IMR-90 (cell line): ENCODE results near the gene POLR2J2. TPM values are rescaled to one million over a fixed set of nuclear protein-coding genes. Genes with fewer than 3 reads are reported as not detected.
"Not testable (repeated sequence)": the region's sequence is repeated elsewhere in the genome, so short reads cannot be mapped to it uniquely, and the experiment has no call there.

ENCODE experiments used
- ATAC-seq: fragments of 200-7000 bp; cut with Tn5 transposase; 2 replicates; pipeline ENCODE4 v1.9.1; 2020; ENCODE audit warnings: low read depth, mild to moderate bottlenecking, moderate library complexity
- BruUV-seq: library from RNA; stranded (reverse); fragments of 400-500 nt; replicated peaks from 2 replicates; lab custom pipeline; 2021; lab: Mats Ljungman, UMichigan
- CTCF ChIA-PET: fragments of 300-600 bp; formaldehyde crosslinking; extraction: SDS; loops from one replicate; lab custom pipeline; 2021; ENCODE audit warnings: antibody characterized with exemption; lab: Yijun Ruan, JAX
- POLR2A ChIA-PET: fragments of 300-600 bp; sonication (Branson Sonifier 250); formaldehyde crosslinking; loops from one replicate; lab custom pipeline; 2022; ENCODE audit warnings: antibody characterized with exemption; ENCODE audit not compliant: unreplicated experiment; lab: Charles Lee
- DNase-seq: peaks from one replicate; pipeline ENCODE4 v3.0.0; 2013
- H2AFZ ChIP-seq: replicated peaks from 2 replicates; pipeline ENCODE3; 2013; ENCODE audit warnings: low read length, mild to moderate bottlenecking; ENCODE audit not compliant: poor library complexity
- H2AK5ac ChIP-seq: 2 replicates; pipeline ENCODE4 v1.6.1; 2013; ENCODE audit warnings: low read depth, low read length, inconsistent platforms
- H2AK9ac ChIP-seq: replicated peaks from 2 replicates; pipeline ENCODE3; 2013; ENCODE audit warnings: mild to moderate bottlenecking, low read depth, low read length, moderate library complexity; ENCODE audit not compliant: poor library complexity
- H2BK120ac ChIP-seq: 2 replicates; pipeline ENCODE4 v1.6.1; 2013; ENCODE audit warnings: low read depth, low read length, inconsistent platforms
- H2BK15ac ChIP-seq: 3 replicates; pipeline ENCODE4 v1.6.1; 2013; ENCODE audit warnings: low read depth, low read length, inconsistent platforms
- H2BK20ac ChIP-seq: 2 replicates; pipeline ENCODE4 v1.6.1; 2013; ENCODE audit warnings: low read depth, mild to moderate bottlenecking, inconsistent platforms, low read length, moderate library complexity
- H2BK5ac ChIP-seq: 2 replicates; pipeline ENCODE4 v1.6.1; 2013; ENCODE audit warnings: mild to moderate bottlenecking, low read depth, low read length, inconsistent platforms; ENCODE audit not compliant: poor library complexity, severe bottlenecking
- H3K14ac ChIP-seq: replicated peaks from 2 replicates; pipeline ENCODE4 v1.6.1; 2013; ENCODE audit warnings: low read depth, low read length, inconsistent platforms
- H3K18ac ChIP-seq: 2 replicates; pipeline ENCODE4 v1.6.1; 2013; ENCODE audit warnings: low read depth, low read length, control low read depth
- H3K23ac ChIP-seq: 2 replicates; pipeline ENCODE4 v1.6.1; 2013; ENCODE audit warnings: low read depth, low read length, inconsistent platforms
- H3K27ac ChIP-seq: 2 replicates; pipeline ENCODE4 v1.5.1; 2013; ENCODE audit warnings: mild to moderate bottlenecking, control low read depth, low read length; ENCODE audit not compliant: insufficient read depth
- H3K27me3 ChIP-seq: 2 replicates; pipeline ENCODE4 v1.6.1; 2013; ENCODE audit warnings: low read length; ENCODE audit not compliant: control insufficient read depth, insufficient read depth
- H3K36me3 ChIP-seq: 2 replicates; pipeline ENCODE4 v1.6.1; 2013; ENCODE audit warnings: low read length, mixed read lengths; ENCODE audit not compliant: control insufficient read depth, insufficient read depth
- H3K4ac ChIP-seq: 2 replicates; pipeline ENCODE4 v1.6.1; 2013; ENCODE audit warnings: low read depth, low read length, inconsistent platforms
- H3K4me1 ChIP-seq: 2 replicates; pipeline ENCODE4 v1.6.1; 2013; ENCODE audit warnings: low read length, mixed read lengths; ENCODE audit not compliant: control insufficient read depth, insufficient read depth
- H3K4me2 ChIP-seq: 2 replicates; pipeline ENCODE4 v1.6.1; 2013; ENCODE audit warnings: low read depth, mild to moderate bottlenecking, control low read depth, low read length, moderate library complexity
- H3K4me3 ChIP-seq: 2 replicates; pipeline ENCODE4 v1.5.1; 2013; ENCODE audit warnings: low read depth, mild to moderate bottlenecking, control low read depth, low read length, moderate library complexity; ENCODE audit not compliant: insufficient read depth
- H3K56ac ChIP-seq: 2 replicates; pipeline ENCODE4 v1.6.1; 2013; ENCODE audit warnings: low read length, inconsistent platforms; ENCODE audit not compliant: insufficient read depth; ENCODE audit errors: extremely low read depth
- H3K79me1 ChIP-seq, 2 experiments: 2 replicates each; pipeline ENCODE4 v1.6.1; 2013; ENCODE audit warnings: low read length in 2 of 2, inconsistent platforms in 1 of 2, low read depth in 1 of 2
- H3K9ac ChIP-seq: 2 replicates; pipeline ENCODE4 v1.6.1; 2013; ENCODE audit warnings: low read depth, low read length, control low read depth
- H3K9me1 ChIP-seq: 2 replicates; pipeline ENCODE4 v1.6.1; 2013; ENCODE audit warnings: low read length, inconsistent platforms; ENCODE audit not compliant: insufficient read depth
- H3K9me3 ChIP-seq: 2 replicates; pipeline ENCODE4 v1.6.1; 2013; ENCODE audit warnings: low read length; ENCODE audit not compliant: control insufficient read depth, insufficient read depth
- H4K20me1 ChIP-seq: 2 replicates; pipeline ENCODE4 v1.6.1; 2013; ENCODE audit warnings: low read length, inconsistent platforms; ENCODE audit not compliant: insufficient read depth
- H4K5ac ChIP-seq: 2 replicates; pipeline ENCODE4 v1.6.1; 2013; ENCODE audit warnings: mild to moderate bottlenecking, low read depth, low read length, control low read depth
- H4K8ac ChIP-seq, 2 experiments: 2 replicates each; pipeline ENCODE4 v1.6.1; 2013; ENCODE audit warnings: low read depth in 2 of 2, low read length in 2 of 2, control low read depth in 1 of 2, inconsistent platforms in 1 of 2
- H4K91ac ChIP-seq: 2 replicates; pipeline ENCODE4 v1.6.1; 2013; ENCODE audit warnings: low read depth, low read length, inconsistent platforms; ENCODE audit not compliant: insufficient read depth
- WGBS, 2 experiments: methylation state at CpG; one replicate each; pipeline versions ENCODE4 v1.1.5 to v1.1.7; 2013; ENCODE audit warnings: missing lambda C conversion rate in 2 of 2; ENCODE audit not compliant: insufficient read length in 1 of 2; ENCODE audit errors: extremely low coverage in 2 of 2; 5-methylcytosine and 5-hydroxymethylcytosine counted together
- dilution Hi-C: fragments of 300-500 bp; cut with HindIII; formaldehyde crosslinking; loops from one replicate; pipeline ENCODE4 v1.14.3; 2018; ENCODE audit warnings: low sequenced_read_pairs; ENCODE audit not compliant: unreplicated experiment
- in situ Hi-C: fragments of 300-500 bp; cut with MboI; formaldehyde crosslinking; loops from 3 replicates; pipeline ENCODE4 v1.14.3; 2019; ENCODE audit warnings: low sequenced_read_pairs, inconsistent platforms, mixed read lengths
- intact Hi-C: fragments of 100-400 bp; cut with micrococcal nuclease; formaldehyde crosslinking; loops from 2 replicates; pipeline ENCODE4 v1.10.0; 2022
- polyA plus RNA-seq, 3 experiments: library from polyadenylated mRNA; depleted of rRNA; stranded (reverse); fragments of >200 nt; gene quantifications; 2 replicates each; pipeline ENCODE4 v1.2.3, GENCODE V29; 2012; ENCODE audit warnings: low replicate concordance in 1 of 3
- total RNA-seq: library from RNA; depleted of rRNA; stranded (reverse); fragments of >200 nt; gene quantifications from 2 replicates; pipeline ENCODE4 v1.2.3, GENCODE V29; 2012

The POLR2J2 gene
- total and polyA plus RNA-seq, 2 of the 4 experiments (the other 2 are of a cell fraction), result 1.3 to 1.6 TPM

DNA sequence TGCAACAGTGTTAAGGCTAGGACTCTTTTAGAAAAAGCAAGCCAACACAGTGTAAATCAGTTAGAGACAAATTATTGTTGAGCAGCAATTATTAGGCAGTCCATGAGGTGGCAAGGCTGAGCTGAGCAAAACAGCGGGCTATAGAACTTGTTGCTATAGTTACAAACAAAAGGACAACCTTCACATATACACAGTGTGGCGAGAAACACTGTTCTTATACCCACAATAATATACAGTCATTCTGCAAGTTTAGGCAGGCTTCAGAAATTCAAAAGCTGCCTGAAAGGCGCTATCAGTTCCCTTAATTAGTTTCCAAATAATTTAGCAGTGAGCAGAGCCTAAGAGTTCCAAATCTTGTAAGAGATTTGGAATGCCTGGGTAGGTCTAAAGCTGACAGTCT lies 44.3 kb upstream of the POLR2J2 start:
- H3K9ac ChIP-seq, H3K27me3 ChIP-seq, intact Hi-C loops, H3K18ac ChIP-seq, H3K9me1 ChIP-seq, H4K91ac ChIP-seq, in situ Hi-C loops, H3K4ac ChIP-seq, DNase-seq, H2BK15ac ChIP-seq, H2AK9ac ChIP-seq, H4K8ac ChIP-seq, H3K79me1 ChIP-seq, H3K14ac ChIP-seq, H3K4me1 ChIP-seq, H2AK5ac ChIP-seq, POLR2A ChIA-PET, H3K23ac ChIP-seq, H3K4me3 ChIP-seq, H3K56ac ChIP-seq, H2BK20ac ChIP-seq, H2BK120ac ChIP-seq, H2BK5ac ChIP-seq, H4K20me1 ChIP-seq, BruUV-seq, H3K9me3 ChIP-seq, H3K36me3 ChIP-seq, H3K27ac ChIP-seq, H2AFZ ChIP-seq, CTCF ChIA-PET, H4K5ac ChIP-seq, H3K4me2 ChIP-seq, dilution Hi-C loops: not testable (repeated sequence)
- no CpG with 5 or more reads among the region's 3 CpGs for WGBS, 2 experiments
- ATAC-seq, result peak; percentile 61

DNA sequence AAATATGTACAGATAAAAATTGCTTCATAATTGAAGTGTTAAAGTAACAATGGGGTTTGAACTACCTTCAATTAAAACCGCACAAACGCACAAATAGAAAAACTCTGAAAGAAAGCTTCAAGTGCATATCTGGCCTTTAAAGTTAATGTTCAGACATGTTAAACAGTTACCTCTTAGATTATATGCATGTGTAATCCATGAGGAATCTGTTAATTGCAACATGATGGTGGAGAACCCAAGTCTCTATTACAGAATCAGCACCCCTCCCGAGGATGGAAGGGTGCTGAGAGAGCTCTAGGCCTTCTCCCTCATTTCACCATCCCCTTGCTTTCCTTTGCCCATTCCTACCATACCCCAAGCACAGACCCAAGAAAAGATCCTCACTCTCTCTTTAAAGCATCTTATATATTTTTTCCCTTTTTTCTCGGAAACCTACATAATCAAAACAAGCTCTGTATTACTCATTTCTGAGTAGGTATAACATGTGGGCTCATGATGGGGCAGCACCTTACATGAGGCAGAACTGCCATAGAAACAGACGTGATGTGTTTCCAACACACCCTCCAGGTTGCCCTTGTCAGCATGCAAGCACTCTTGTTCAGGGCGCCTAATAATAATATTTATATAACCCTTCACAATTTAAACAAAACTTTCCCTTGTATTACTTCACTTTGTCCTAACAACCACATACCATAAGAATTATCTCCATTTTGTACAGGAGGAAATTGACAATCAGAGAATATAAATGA lies 43.5 kb upstream of the POLR2J2 start:
- H4K8ac ChIP-seq, H3K79me1 ChIP-seq, H3K4me3 ChIP-seq, POLR2A ChIA-PET, H3K4me2 ChIP-seq, H3K18ac ChIP-seq, intact Hi-C loops, H2AK5ac ChIP-seq, H2BK15ac ChIP-seq, H3K36me3 ChIP-seq, H3K9ac ChIP-seq, H2BK20ac ChIP-seq, H3K27me3 ChIP-seq, CTCF ChIA-PET, H4K5ac ChIP-seq, H3K23ac ChIP-seq, H4K20me1 ChIP-seq, H3K9me1 ChIP-seq, H3K14ac ChIP-seq, H4K91ac ChIP-seq, dilution Hi-C loops, in situ Hi-C loops, H2BK120ac ChIP-seq, BruUV-seq, H3K4me1 ChIP-seq, H3K56ac ChIP-seq, H2AK9ac ChIP-seq, H2BK5ac ChIP-seq, H3K4ac ChIP-seq, H2AFZ ChIP-seq, H3K9me3 ChIP-seq: not testable (repeated sequence)
- peak; percentile 70 for ATAC-seq
- H3K27ac ChIP-seq, result peak overlapping the region; percentile 70; the same call in 1 of the 2 replicates
- WGBS, 2 experiments, result no CpG with 5 or more reads among the region's 6 CpGs
- peak; percentile 48 for DNase-seq
